Raji (cell line): ENCODE measurements around the gene KCNK15.

Experiments used
- POLR2A ChIP-seq: IDR thresholded peaks from 2 replicates; pipeline ENCODE4 v1.6.1; 2011; ENCODE audit warnings: low read depth, low read length, control low read depth; ENCODE audit not compliant: insufficient read depth

Gene KCNK15

GRCh38 chr20:44745598-44746366, at the start of gene KCNK15:
KCNK15 (plus strand) TSS chr20:44745865; CDS start chr20:44745911, 46 bp downstream.
- TF ChIP-seq POLR2A = no peak

DNA sequence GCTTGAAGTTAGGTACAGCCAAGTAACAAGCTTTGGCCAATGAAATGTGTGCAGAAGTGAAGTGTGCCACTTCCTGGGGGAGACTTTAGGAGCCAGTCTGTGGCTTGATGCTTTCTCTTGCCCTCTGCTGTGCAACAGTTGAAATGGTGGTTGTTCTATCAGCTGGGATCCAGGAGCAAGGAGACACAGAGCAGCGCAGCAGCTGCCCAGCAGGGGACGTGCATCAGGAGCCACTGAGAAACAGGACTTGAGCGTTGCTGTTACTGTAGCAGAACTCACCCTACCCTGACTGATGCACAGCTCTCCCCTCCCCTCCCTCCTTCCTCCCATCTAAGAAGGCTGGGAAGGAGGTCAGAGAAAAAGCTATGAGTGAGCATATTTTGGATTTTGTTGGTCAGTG, 49.4 kb upstream of the KCNK15 start:
- no peak for TF ChIP-seq POLR2A

- TF ChIP-seq POLR2A = no peak
These were observed 47.3 kb upstream of the KCNK15 start for GRCh38 chr20:44698351-44698750.

- no peak for TF ChIP-seq POLR2A
These were observed 45.4 kb upstream of the KCNK15 start for GRCh38 chr20:44700306-44700705.

DNA sequence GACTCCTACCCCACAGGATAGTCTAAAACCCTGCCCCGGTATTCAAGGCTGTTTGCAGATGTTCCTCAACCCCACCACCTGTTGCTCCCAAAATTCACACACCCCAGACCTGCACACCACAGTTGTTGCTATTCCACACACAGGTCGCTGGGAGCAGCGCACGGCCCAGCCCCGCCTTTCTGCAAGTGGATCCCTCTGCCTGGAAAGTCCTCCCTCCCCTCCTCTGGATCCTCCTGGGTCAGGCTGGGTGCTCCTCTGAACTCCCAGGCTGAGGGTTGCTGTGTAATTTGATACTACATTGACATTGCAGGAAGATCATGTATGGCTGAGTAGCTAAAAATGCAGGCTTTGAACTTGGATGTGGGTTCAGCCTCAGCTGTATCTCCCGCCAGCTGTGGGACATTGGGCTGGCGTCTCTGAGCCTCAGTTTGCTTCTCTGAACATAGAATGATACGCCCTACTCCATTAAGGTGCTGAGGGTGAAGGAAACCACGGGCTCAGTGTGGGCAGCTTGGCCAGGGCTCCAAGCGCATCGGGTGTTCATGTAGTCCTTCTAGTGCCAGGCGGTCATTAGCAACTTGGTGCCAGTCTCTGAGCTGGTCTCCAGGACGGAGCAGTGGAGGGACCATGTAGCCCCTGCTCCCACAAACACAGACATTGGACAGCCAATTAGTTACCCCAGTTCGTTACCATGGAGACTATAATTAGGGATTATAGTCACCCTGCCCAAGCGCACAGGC, 44.4 kb upstream of the KCNK15 start:
- no peak for TF ChIP-seq POLR2A

DNA sequence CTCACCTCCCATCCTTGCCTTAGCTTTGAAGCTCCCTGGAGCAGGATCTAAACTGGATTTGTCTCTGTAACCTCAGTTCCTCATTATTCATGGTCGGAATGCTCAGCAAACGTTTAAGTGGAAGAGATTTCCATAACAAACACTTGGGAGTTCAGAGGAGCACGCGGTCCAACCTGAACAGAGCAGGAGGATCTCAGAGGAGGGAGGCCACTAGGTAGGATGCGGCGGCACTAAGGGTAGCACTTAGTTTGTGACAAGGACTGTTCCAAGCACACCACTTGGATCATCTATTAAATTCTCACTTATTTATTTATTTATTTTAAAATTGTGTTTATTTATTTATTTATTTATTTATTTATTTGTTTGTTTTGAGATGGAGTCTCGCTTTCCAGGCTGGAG, 43.8 kb upstream of the KCNK15 start:
- no peak for TF ChIP-seq POLR2A

DNA sequence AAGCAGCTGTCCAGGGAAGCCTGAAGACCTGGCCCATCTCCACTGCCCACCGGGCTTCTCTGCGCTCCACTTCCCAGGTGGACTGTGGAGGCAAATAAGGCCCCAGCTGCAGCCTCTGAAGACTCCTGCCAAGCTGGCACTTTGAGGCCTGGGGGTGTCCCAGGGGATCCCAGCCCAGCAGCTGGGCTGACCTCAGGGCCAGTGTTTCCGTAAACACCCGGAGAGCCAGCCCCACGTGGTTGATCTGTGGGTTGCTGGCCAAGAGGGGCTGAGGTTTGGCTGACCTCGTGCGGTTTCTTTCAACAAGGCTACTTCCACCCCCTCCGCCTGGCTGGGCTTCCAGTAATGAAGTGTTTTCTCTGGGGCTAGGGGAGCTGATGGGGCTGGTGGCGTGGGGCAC, 42.9 kb upstream of the KCNK15 start:
- no peak for TF ChIP-seq POLR2A

GRCh38 chr20:44703183-44703925, 42.3 kb upstream of the KCNK15 start:
- TF ChIP-seq POLR2A = no peak

DNA sequence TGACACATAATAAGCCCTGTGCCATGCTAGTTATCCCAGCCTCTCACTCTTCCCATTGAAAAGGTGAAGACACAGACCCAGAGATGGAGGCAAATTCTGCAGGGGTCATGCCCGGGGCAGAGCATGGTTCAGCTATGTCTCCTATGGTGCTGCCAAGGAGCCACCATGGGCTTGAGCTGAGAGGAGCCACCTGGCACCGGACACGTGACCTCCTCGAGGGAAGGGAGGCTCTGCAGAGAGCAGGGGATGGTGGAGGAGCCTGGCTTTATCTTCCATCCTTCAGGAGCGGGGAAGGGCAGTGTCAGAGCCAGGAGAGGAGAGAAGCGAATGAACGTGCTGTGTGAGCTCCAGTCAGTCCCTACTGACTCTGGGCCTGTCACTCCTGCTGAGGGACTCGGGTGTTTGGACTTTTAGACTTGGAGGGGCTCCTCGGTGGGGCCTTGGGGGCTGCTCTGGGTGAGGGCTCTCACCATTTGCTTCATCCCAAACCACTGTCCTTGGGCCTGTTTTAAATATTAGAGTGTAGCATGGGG, 41.6 kb upstream of the KCNK15 start:
- no peak for TF ChIP-seq POLR2A

GRCh38 chr20:44704551-44704971, 41.1 kb upstream of the KCNK15 start:
- no peak for TF ChIP-seq POLR2A

- no peak for TF ChIP-seq POLR2A
These were observed 40.1 kb upstream of the KCNK15 start for GRCh38 chr20:44705364-44706094.

DNA sequence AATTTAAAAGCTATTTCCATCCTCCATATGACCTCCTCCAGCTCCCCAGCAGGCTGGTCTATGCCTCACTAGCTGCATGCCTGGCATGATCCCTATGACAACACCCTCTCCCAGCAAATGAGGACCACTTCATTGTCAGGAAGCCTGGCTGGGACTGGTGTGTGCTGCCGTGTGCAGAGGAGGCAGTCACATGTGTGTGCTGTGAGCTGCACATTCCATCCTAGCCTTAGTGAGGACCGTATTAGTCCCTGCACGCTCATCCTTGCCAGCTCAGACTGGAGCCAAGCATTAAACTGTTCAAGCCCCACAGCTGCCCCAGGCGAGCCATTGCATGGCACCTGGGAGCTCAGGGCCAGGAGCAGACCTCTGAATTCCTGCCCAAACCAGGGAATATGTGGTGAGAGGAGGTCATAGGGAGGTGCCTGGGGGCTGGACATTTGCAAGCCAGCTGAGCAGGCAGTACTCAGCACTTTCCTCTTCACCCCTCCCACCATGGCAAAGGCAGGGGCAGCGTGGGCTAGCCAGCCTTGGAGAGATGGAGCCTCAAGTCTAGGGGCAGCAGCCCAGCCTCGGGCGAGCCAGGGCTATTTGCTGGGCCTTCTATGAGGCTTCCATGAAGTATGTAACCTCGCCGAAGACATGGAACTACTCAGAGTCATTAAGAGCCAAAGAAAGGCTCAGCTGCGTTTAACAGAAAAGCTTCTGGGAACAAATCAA, 39.2 kb upstream of the KCNK15 start:
- TF ChIP-seq POLR2A = no peak

- no peak for TF ChIP-seq POLR2A
These were observed 38.6 kb upstream of the KCNK15 start for GRCh38 chr20:44707018-44707579.

DNA sequence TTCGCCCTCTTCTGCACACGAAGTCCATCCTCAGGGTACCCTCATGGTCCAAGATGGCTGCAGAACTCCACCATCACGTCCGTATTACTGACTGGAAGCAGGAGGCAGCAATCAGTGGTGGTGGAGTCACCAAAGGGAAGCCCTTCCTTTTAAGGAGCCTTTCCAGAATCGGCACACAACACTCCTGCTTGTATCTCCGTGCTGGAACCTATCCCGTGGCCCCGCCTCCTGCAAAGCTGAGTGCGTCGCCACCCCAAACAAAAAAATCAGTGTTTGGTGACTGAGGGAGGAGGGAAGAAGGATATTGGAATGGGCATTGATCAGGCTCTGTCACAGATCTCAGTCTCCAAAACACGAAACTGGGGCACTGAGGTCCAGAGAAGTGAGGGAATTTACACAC, 36.3 kb upstream of the KCNK15 start:
- TF ChIP-seq POLR2A = no peak
